Fibroblast of villous mesenchyme (primary cell): ENCODE measurements around the gene SLX1A. TPM values are rescaled to one million over a fixed set of nuclear protein-coding genes. Genes with fewer than 3 reads are reported as not detected.
"Not testable (repeated sequence)": the region's sequence is repeated elsewhere in the genome, so short reads cannot be mapped to it uniquely, and the experiment has no call there.

Experiments used
- DNase-seq: peaks from one replicate; pipeline ENCODE4 v3.0.0-alpha.2; 2010; ENCODE audit warnings: low read depth
- H3K4me3 ChIP-seq: 2 replicates; pipeline ENCODE4 v1.5.1; 2011; ENCODE audit warnings: low read depth, mild to moderate bottlenecking, low read length
- CTCF ChIP-seq: IDR thresholded peaks from 2 replicates; pipeline ENCODE4 v1.5.1; 2012; ENCODE audit warnings: low read depth, mild to moderate bottlenecking, low read length; ENCODE audit not compliant: insufficient read depth
- total RNA-seq: library from RNA; depleted of rRNA; stranded (reverse); fragments of >200 nt; gene quantifications from 2 replicates; pipeline ENCODE4 v1.2.3, GENCODE V29; 2012

SLX1A gene
- total RNA-seq, 1 donor = 16.8 TPM

- no peak for DNase-seq
- no peak for TF ChIP-seq CTCF
- no peak overlapping the region for H3K4me3 ChIP-seq
Observed at GRCh38 chr16:30184891-30185682, 8.6 kb upstream of the SLX1A start.

GRCh38 chr16:30185683-30186421, 7.8 kb upstream of the SLX1A start:
- no peak overlapping the region for H3K4me3 ChIP-seq
- no peak for TF ChIP-seq CTCF
- DNase-seq = no peak

- H3K4me3 ChIP-seq = no peak overlapping the region
- DNase-seq = no peak
- TF ChIP-seq CTCF = no peak
Observed at GRCh38 chr16:30186444-30186781, 7.3 kb upstream of the SLX1A start.

GRCh38 chr16:30186782-30187555, 6.7 kb upstream of the SLX1A start:
- TF ChIP-seq CTCF = peak; percentile 43
- DNase-seq = peak; percentile 17
- no peak overlapping the region for H3K4me3 ChIP-seq

GRCh38 chr16:30187556-30187865, 6.2 kb upstream of the SLX1A start:
- DNase-seq = no peak
- TF ChIP-seq CTCF = no peak
- no peak overlapping the region for H3K4me3 ChIP-seq

- TF ChIP-seq CTCF = no peak
- no peak for DNase-seq
Observed at GRCh38 chr16:30187971-30188561, 5.6 kb upstream of the SLX1A start.

GRCh38 chr16:30191158-30191557, 2.5 kb upstream of the SLX1A start:
- not testable (repeated sequence) for H3K4me3 ChIP-seq

More at GRCh38 chr16:30187971-30188561, 5.6 kb upstream of the SLX1A start:
- no peak overlapping the region for H3K4me3 ChIP-seq

GRCh38 chr16:30193098-30193497, 577 bp upstream of the SLX1A start:
- not testable (repeated sequence) for DNase-seq, H3K4me3 ChIP-seq

More at GRCh38 chr16:30191158-30191557, 2.5 kb upstream of the SLX1A start:
- DNase-seq = not testable (repeated sequence)

GRCh38 chr16:30194172-30194925, 674 bp downstream of the SLX1A start:
- H3K4me3 ChIP-seq = peak overlapping the region; percentile 54
- DNase-seq = not testable (repeated sequence)
